HCT116 (cell line): ENCODE data around the gene MGA. TPM values are rescaled to one million over a fixed set of nuclear protein-coding genes. Genes with fewer than 3 reads are reported as not detected.

Experiments used
- ATAC-seq: fragments of 200-7000 bp; cut with Tn5 transposase; 2 replicates; pipeline ENCODE4 v1.9.1; 2020; ENCODE audit warnings: mild to moderate bottlenecking, moderate library complexity
- BruUV-seq: library from RNA; stranded (reverse); fragments of 400-500 nt; replicated peaks from 2 replicates; lab custom pipeline; 2021; lab: Mats Ljungman, UMichigan
- CTCF ChIA-PET: fragments of 300-600 bp; sonication (Branson Sonifier 250); formaldehyde crosslinking; loops from one replicate; lab custom pipeline; 2021; ENCODE audit warnings: antibody characterized with exemption; lab: Charles Lee
- POLR2A ChIA-PET: fragments of 300-600, 350-600 bp; sonication (Branson Sonifier 250); formaldehyde crosslinking; loops from one replicate; lab custom pipeline; 2021; ENCODE audit warnings: antibody characterized with exemption; lab: Charles Lee
- RAD21 ChIA-PET, 2 experiments: fragments of 300-600 bp; sonication (Branson Sonifier 250); formaldehyde crosslinking; loops; one replicate each; lab custom pipeline; 2023; ENCODE audit warnings: low total read pairs in 2 of 2; ENCODE audit not compliant: uncharacterized antibody in 2 of 2, unreplicated experiment in 2 of 2, low non-redundant PET in 1 of 2; lab: Charles Lee
- DNase-seq: peaks from one replicate; pipeline ENCODE4 v3.0.0-alpha.2; 2010; ENCODE audit warnings: low read depth, low spot score
- H2AFZ ChIP-seq: fragments of 200-600 bp; shearing (Covaris generic), sonication (generic); 2 replicates; pipeline ENCODE4 v1.6.1; 2017; ENCODE audit warnings: low read depth, mixed run types, mixed read lengths, antibody characterized with exemption, low read length; ENCODE audit not compliant: poor library complexity, severe bottlenecking
- H3K27ac ChIP-seq: 2 replicates; pipeline ENCODE4 v1.5.1; 2012; ENCODE audit warnings: low read depth, low read length
- H3K27me3 ChIP-seq: fragments of 200-600 bp; sonication (generic); 2 replicates; pipeline ENCODE4 v1.6.1; 2016; ENCODE audit warnings: mixed run types, low read length, mixed read lengths; ENCODE audit not compliant: insufficient read depth
- H3K36me3 ChIP-seq, 2 experiments: fragments of 200-500 bp in 1 of 2; fragments of 200-600 bp in 1 of 2; sonication (Bioruptor generic) in 1 of 2; sonication (generic) in 1 of 2; 2 replicates each; pipeline versions ENCODE4 v1.5.1 to v1.6.1; 2014 to 2016; ENCODE audit warnings: low read length in 2 of 2, inconsistent platforms in 1 of 2, mixed read lengths in 1 of 2, mixed run types in 1 of 2; ENCODE audit not compliant: insufficient read depth in 2 of 2, control insufficient read depth in 1 of 2
- H3K4me1 ChIP-seq, 2 experiments: fragments of 200-600 bp in 1 of 2; sonication (generic) in 1 of 2; 2 replicates each; pipeline versions ENCODE4 v1.5.1 to v1.6.1; 2012 to 2017; ENCODE audit warnings: low read length in 2 of 2, inconsistent platforms in 1 of 2, mild to moderate bottlenecking in 1 of 2, mixed read lengths in 1 of 2, mixed run types in 1 of 2, moderate library complexity in 1 of 2; ENCODE audit not compliant: insufficient read depth in 2 of 2, control insufficient read depth in 1 of 2
- H3K4me2 ChIP-seq: fragments of 200-600 bp; sonication (generic); 2 replicates; pipeline ENCODE4 v1.6.1; 2017; ENCODE audit warnings: mixed run types, low read length, mixed read lengths
- H3K4me3 ChIP-seq, 2 experiments: fragments of 200-600 bp in 1 of 2; sonication (generic) in 1 of 2; replicated peaks in 1 of 2; 2 replicates each; pipeline ENCODE4 v1.5.1; 2011 to 2016; ENCODE audit warnings: low read length in 2 of 2, control low read depth in 1 of 2, low read depth in 1 of 2, mild to moderate bottlenecking in 1 of 2, mixed read lengths in 1 of 2, mixed run types in 1 of 2
- H3K79me2 ChIP-seq: fragments of 200-600 bp; sonication (generic); 2 replicates; pipeline ENCODE4 v1.6.1; 2017; ENCODE audit warnings: mild to moderate bottlenecking, mixed run types, low read length, moderate library complexity, mixed read lengths; ENCODE audit not compliant: insufficient read depth
- H3K9ac ChIP-seq: fragments of 200-600 bp; sonication (generic); 2 replicates; pipeline ENCODE4 v1.6.1; 2016; ENCODE audit warnings: low read length, mixed read lengths
- H3K9me2 ChIP-seq: fragments of 200-600 bp; sonication (generic), shearing (Covaris generic); 2 replicates; pipeline ENCODE4 v1.6.1; 2017; ENCODE audit warnings: mixed run types, mild to moderate bottlenecking, moderate library complexity; ENCODE audit not compliant: insufficient read depth
- H3K9me3 ChIP-seq, 2 experiments: fragments of 200-500 bp in 1 of 2; fragments of 200-600 bp in 1 of 2; sonication (Bioruptor generic) in 1 of 2; sonication (generic) in 1 of 2; 2 replicates each; pipeline ENCODE4 v1.6.1; 2014 to 2017; ENCODE audit warnings: low read length in 2 of 2, mixed read lengths in 2 of 2, inconsistent platforms in 1 of 2, low read depth in 1 of 2, mild to moderate bottlenecking in 1 of 2, mixed run types in 1 of 2, moderate library complexity in 1 of 2; ENCODE audit not compliant: control insufficient read depth in 1 of 2, insufficient read depth in 1 of 2
- H4K20me1 ChIP-seq: fragments of 200-600 bp; sonication (generic), shearing (Covaris generic); 2 replicates; pipeline ENCODE4 v1.6.1; 2017; ENCODE audit warnings: mixed run types, mild to moderate bottlenecking, moderate library complexity; ENCODE audit not compliant: insufficient read depth
- CBX3 ChIP-seq: IDR thresholded peaks from 2 replicates; pipeline ENCODE4 v1.6.1; 2012; ENCODE audit warnings: low read depth
- EZH2phosphoT487 ChIP-seq: fragments of 200-600 bp; IDR thresholded peaks from 2 replicates; pipeline ENCODE4 v1.6.1; 2018; ENCODE audit warnings: antibody characterized with exemption, borderline replicate concordance
- POLR2AphosphoS5 ChIP-seq: IDR thresholded peaks from 2 replicates; pipeline ENCODE4 v1.6.1; 2011; ENCODE audit warnings: mild to moderate bottlenecking, low read depth, low read length, moderate library complexity
- YY1 ChIP-seq: IDR thresholded peaks from 2 replicates; pipeline ENCODE4 v1.6.1; 2011; ENCODE audit warnings: low read length, low read depth, moderate library complexity, mild to moderate bottlenecking; ENCODE audit not compliant: insufficient replicate concordance; ENCODE audit errors: extremely low read depth
- ZFX ChIP-seq: fragments of 450-650 bp; IDR thresholded peaks from 2 replicates; pipeline ENCODE4 v1.6.1; 2017
- ZNF274 ChIP-seq: fragments of 200-500 bp; sonication (Bioruptor generic); IDR thresholded peaks from 2 replicates; pipeline ENCODE4 v1.6.1; 2014; ENCODE audit warnings: mild to moderate bottlenecking, low read depth, low read length, inconsistent platforms
- intact Hi-C: fragments of 100-400 bp; cut with micrococcal nuclease; formaldehyde crosslinking; loops from 2 replicates; pipeline ENCODE4 v1.10.0; 2022
- microRNA counts: library from miRNA; unstranded; fragments of <30 nt; microRNA quantifications from one replicate; lab custom pipeline; 2015
- microRNA-seq: library from miRNA; unstranded; fragments of <30 nt; microRNA quantifications from one replicate; pipeline ENCODE4, GENCODE V29; 2016; ENCODE audit warnings: borderline number of aligned reads
- total RNA-seq: library from RNA; stranded (reverse); gene quantifications from one replicate; pipeline ENCODE4 v1.2.1, GENCODE V29; 2021; ENCODE audit not compliant: unreplicated experiment

The MGA gene
- total RNA-seq, 1 experiment from 2014 or later, result 28.9 TPM

- BruUV-seq, result no TSS peak
These were observed 161.6 kb downstream of the MGA start for GRCh38 chr15:41821831-41822230.

GRCh38 chr15:41822471-41822870, 162.3 kb downstream of the MGA start:
- DNase-seq, result no peak

More at GRCh38 chr15:41821831-41822230, 161.6 kb downstream of the MGA start:
- H3K9me3 ChIP-seq, result no peaks in the 10 kb centered on the region
- RAD21 ChIA-PET, result no interaction called here
- TF ChIP-seq YY1, result no peak
- TF ChIP-seq, all 23 proteins: peak for 0
- no peaks in the 10 kb centered on the region for H4K20me1 ChIP-seq
- no peaks in the 10 kb centered on the region for H3K9me2 ChIP-seq
- no peak overlapping the region for H3K4me2 ChIP-seq
- POLR2A ChIA-PET, result no interaction called here
- no peaks in the 10 kb centered on the region for H3K4me1 ChIP-seq
- H3K9ac ChIP-seq, result no peak overlapping the region
- no peak overlapping the region for H2AFZ ChIP-seq
- CTCF ChIA-PET, result no interaction called here
- ATAC-seq (no peak), DNase-seq (no peak)
- no peaks in the 10 kb centered on the region for H3K27me3 ChIP-seq
- H3K27ac ChIP-seq, result no peak overlapping the region
- H3K36me3 ChIP-seq, result peaks cover 3 to 8% of the 10 kb centered on the region in 2 experiments; a peak in 3 of 4 replicates
- no peak overlapping the region for H3K4me3 ChIP-seq
- no peaks in the 10 kb centered on the region for H3K79me2 ChIP-seq
- intact Hi-C loops, result no loop called here

More at GRCh38 chr15:41822471-41822870, 162.3 kb downstream of the MGA start:
- Histone ChIP-seq H3K27ac (no peak overlapping the region), H3K9me2 (no peaks in the 10 kb centered on the region), H3K27me3 (no peaks in the 10 kb centered on the region), H3K79me2 (no peaks in the 10 kb centered on the region), H3K4me1 (peaks cover 3% of the 10 kb centered on the region in 2 experiments; a peak in 3 of 4 replicates), H3K9ac (no peak overlapping the region), H3K4me2 (no peak overlapping the region), H4K20me1 (no peaks in the 10 kb centered on the region), H3K4me3 (no peak overlapping the region)
- intact Hi-C loops, result no loop called here
- TF ChIP-seq CBX3, result no peak
- TF ChIP-seq ZFX, result no peak
- no peak for TF ChIP-seq YY1
- no peak for TF ChIP-seq ZNF274
- TF ChIP-seq EZH2phosphoT487, result no peak
- TF ChIP-seq POLR2AphosphoS5, result no peak
- TF ChIP-seq, all 23 proteins: peak for 0
- no TSS peak for BruUV-seq
- no peak for ATAC-seq
- Histone ChIP-seq H3K9me3 (no peaks in the 10 kb centered on the region), H2AFZ (no peak overlapping the region), H3K36me3 (peaks cover 3 to 8% of the 10 kb centered on the region in 2 experiments; a peak in 3 of 4 replicates)
- RAD21 ChIA-PET, result no interaction called here
- CTCF ChIA-PET, result no interaction called here
- POLR2A ChIA-PET, result no interaction called here

MicroRNAs encoded within 50 kb of the gene (microRNA counts, 767-probe panel; counts per million panel counts)
- not detected for microRNA hsa-miR-626 (lab: Ali Mortazavi, UCI)

Small RNAs within 50 kb of the gene (microRNA-seq; reads per million reads assigned to microRNA genes)
- not detected for gene MIR626

Other genes with a start within 250 kb of the MGA start
- gene RTF1, start 243.3 kb upstream of the MGA start, total RNA-seq, result 27.5 TPM
- gene ITPKA, start 166.5 kb upstream of the MGA start, total RNA-seq, result 10.8 TPM
- gene LTK, start 146.6 kb upstream of the MGA start, total RNA-seq, result 9.2 TPM
- 46.4 TPM for gene RPAP1, start 116.1 kb upstream of the MGA start, total RNA-seq
- 34.6 TPM for gene TYRO3, start 101.2 kb upstream of the MGA start, total RNA-seq
- gene MAPKBP1, start 114.1 kb downstream of the MGA start, total RNA-seq, result 21.3 TPM
- 13.5 TPM for gene JMJD7, start 167.7 kb downstream of the MGA start, total RNA-seq
- 4.7 TPM for gene PLA2G4B, start 178.4 kb downstream of the MGA start, total RNA-seq
- gene SPTBN5, start 233.6 kb downstream of the MGA start, total RNA-seq, result 0.96 TPM